ENCODE measurements around the gene NUB1. TPM values are rescaled to one million over a fixed set of nuclear protein-coding genes. Genes with fewer than 3 reads are reported as not detected.

NUB1 gene
- polyA plus RNA-seq, 1 donor (not counting 4 experiments of a cell fraction or from before 2014, with no cell fraction given), result 34.6 TPM

DNA sequence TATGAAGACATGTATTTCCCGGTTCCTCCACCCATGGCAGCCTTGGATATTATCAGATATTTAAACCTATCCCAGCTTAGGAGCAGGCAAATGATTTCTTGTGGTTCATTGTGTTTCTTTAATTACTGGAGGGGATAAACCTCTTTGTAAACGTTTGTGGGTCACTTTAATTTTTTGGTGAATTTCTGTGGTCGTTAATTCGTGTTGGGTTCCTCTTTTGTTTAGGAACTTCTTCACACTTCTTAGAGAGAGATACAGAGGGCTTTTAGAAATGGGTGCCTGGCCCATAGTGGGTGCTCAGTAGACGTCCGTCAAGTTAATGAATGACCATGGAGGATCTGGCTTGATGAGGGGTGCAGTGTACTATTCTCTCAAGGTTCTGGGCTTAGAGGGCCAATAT, 27.2 kb upstream of the NUB1 start:
- Histone ChIP-seq H4K20me1 (ENCODE audit: control insufficient read depth, extremely low read depth, insufficient read depth, low read length) (no peaks in the 10 kb centered on the region), H3K79me2 (ENCODE audit: control insufficient read depth, insufficient read depth, low read length) (no peaks in the 10 kb centered on the region), H3K4me3 (ENCODE audit: control insufficient read depth in 2 of 3, extremely low read depth in 1 of 3, insufficient read depth in 2 of 3, low read depth in 1 of 3, low read length in 3 of 3) (no peak overlapping the region), H3K27ac (ENCODE audit: control insufficient read depth, insufficient read depth, low read length) (no peak overlapping the region), H3K9ac (ENCODE audit: control insufficient read depth, extremely low read depth, insufficient read depth, low read length) (no peak overlapping the region), H3K27me3 (ENCODE audit: control insufficient read depth, extremely low read depth, insufficient read depth, low read length) (no peaks in the 10 kb centered on the region), H3K4me2 (ENCODE audit: control insufficient read depth, extremely low read depth, insufficient read depth, low read depth, low read length) (no peak overlapping the region), H3K4me1 (ENCODE audit: control insufficient read depth, extremely low read depth, insufficient read depth, low read length) (no peaks in the 10 kb centered on the region), H3K36me3 (ENCODE audit: control insufficient read depth in 2 of 2, extremely low read depth in 1 of 2, insufficient read depth in 2 of 2, low read length in 2 of 2) (no peaks in the 10 kb centered on the region), H3K9me1 (ENCODE audit: control insufficient read depth, extremely low read depth, insufficient read depth, low read length) (no peaks in the 10 kb centered on the region), H3K9me3 (ENCODE audit: control insufficient read depth, low read depth, low read length) (peaks cover 5% of the 10 kb centered on the region), H2AFZ (ENCODE audit: control insufficient read depth, low read length) (no peak overlapping the region)
- DNase-seq (ENCODE audit: low read depth, low spot score), result no peak
- dilution Hi-C loops (cut with MboI; ENCODE audit: extremely low pct_ligation_motif_present, low sequenced_read_pairs), result no loop called here
- no peak for FAIRE-seq
- TF ChIP-seq EZH2 (IDR thresholded peaks at IDR 0.05; ENCODE audit: low read length), result no peak
- TF ChIP-seq, protein P1, sequence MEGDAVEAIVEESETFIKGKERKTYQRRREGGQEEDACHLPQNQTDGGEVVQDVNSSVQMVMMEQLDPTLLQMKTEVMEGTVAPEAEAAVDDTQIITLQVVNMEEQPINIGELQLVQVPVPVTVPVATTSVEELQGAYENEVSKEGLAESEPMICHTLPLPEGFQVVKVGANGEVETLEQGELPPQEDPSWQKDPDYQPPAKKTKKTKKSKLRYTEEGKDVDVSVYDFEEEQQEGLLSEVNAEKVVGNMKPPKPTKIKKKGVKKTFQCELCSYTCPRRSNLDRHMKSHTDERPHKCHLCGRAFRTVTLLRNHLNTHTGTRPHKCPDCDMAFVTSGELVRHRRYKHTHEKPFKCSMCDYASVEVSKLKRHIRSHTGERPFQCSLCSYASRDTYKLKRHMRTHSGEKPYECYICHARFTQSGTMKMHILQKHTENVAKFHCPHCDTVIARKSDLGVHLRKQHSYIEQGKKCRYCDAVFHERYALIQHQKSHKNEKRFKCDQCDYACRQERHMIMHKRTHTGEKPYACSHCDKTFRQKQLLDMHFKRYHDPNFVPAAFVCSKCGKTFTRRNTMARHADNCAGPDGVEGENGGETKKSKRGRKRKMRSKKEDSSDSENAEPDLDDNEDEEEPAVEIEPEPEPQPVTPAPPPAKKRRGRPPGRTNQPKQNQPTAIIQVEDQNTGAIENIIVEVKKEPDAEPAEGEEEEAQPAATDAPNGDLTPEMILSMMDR (optimal IDR thresholded peaks at IDR 0.05 in 1 of 3, IDR thresholded peaks at IDR 0.05 in 1 of 3, conservative IDR thresholded peaks at IDR 0.05 in 1 of 3; ENCODE audit: extremely low read depth in 1 of 3, insufficient read depth in 2 of 3, low read length in 3 of 3), result no peak

DNA sequence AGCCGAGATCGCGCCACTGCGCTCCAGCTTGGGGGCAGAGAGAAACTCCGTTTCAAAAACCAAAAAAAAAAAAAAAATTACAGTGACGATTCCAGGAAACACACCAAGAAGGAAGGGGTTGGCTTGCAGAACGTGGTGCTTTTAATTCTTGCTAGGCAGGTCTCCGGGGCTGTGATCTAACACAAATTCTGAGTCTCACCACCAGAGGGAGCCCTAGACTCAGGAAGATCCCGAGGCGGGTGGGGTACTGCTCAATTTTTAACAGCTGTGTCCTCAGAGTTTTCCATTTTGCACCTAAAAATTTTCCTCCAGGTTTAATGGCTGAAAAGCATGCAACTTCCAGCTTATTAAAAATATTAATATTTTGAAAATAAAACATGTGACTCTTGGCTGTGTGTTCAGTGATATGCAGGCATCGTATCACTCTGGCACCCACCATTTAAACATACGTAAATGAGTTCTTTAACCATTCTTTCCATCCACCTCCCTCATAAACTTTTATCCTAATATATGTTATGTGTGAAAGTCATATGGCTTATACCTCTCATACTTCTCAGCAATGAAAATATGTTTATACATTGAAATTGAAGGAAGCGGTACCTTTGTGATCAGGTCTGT, 26.5 kb upstream of the NUB1 start:
- peak; percentile 13 for DNase-seq (ENCODE audit: low read depth, low spot score)
- TF ChIP-seq, protein P1 (optimal IDR thresholded peaks at IDR 0.05 in 1 of 3, IDR thresholded peaks at IDR 0.05 in 1 of 3, conservative IDR thresholded peaks at IDR 0.05 in 1 of 3; ENCODE audit: extremely low read depth in 1 of 3, insufficient read depth in 2 of 3, low read length in 3 of 3), result peak; percentile 70 to 73 (median 73)
- no peak for TF ChIP-seq EZH2 (IDR thresholded peaks at IDR 0.05; ENCODE audit: low read length)
- H3K79me2 ChIP-seq (ENCODE audit: control insufficient read depth, insufficient read depth, low read length), result no peaks in the 10 kb centered on the region
- dilution Hi-C loops (cut with MboI; ENCODE audit: extremely low pct_ligation_motif_present, low sequenced_read_pairs), result no loop called here
- H2AFZ ChIP-seq (ENCODE audit: control insufficient read depth, low read length), result no peak overlapping the region
- H3K9me1 ChIP-seq (ENCODE audit: control insufficient read depth, extremely low read depth, insufficient read depth, low read length), result no peaks in the 10 kb centered on the region
- H3K27me3 ChIP-seq (ENCODE audit: control insufficient read depth, extremely low read depth, insufficient read depth, low read length), result no peaks in the 10 kb centered on the region
- H3K9ac ChIP-seq (ENCODE audit: control insufficient read depth, extremely low read depth, insufficient read depth, low read length), result no peak overlapping the region
- no peak for FAIRE-seq
- H3K9me3 ChIP-seq (ENCODE audit: control insufficient read depth, low read depth, low read length), result peaks cover 8% of the 10 kb centered on the region
- no peak overlapping the region for H3K4me2 ChIP-seq (ENCODE audit: control insufficient read depth, extremely low read depth, insufficient read depth, low read depth, low read length)
- H3K36me3 ChIP-seq (ENCODE audit: control insufficient read depth in 2 of 2, extremely low read depth in 1 of 2, insufficient read depth in 2 of 2, low read length in 2 of 2), result no peaks in the 10 kb centered on the region
- H3K4me3 ChIP-seq (ENCODE audit: control insufficient read depth in 2 of 3, extremely low read depth in 1 of 3, insufficient read depth in 2 of 3, low read depth in 1 of 3, low read length in 3 of 3), result no peak overlapping the region
- H3K27ac ChIP-seq (ENCODE audit: control insufficient read depth, insufficient read depth, low read length), result no peak overlapping the region
- H4K20me1 ChIP-seq (ENCODE audit: control insufficient read depth, extremely low read depth, insufficient read depth, low read length), result no peaks in the 10 kb centered on the region
- no peaks in the 10 kb centered on the region for H3K4me1 ChIP-seq (ENCODE audit: control insufficient read depth, extremely low read depth, insufficient read depth, low read length)
